ENCODE measurements around the gene VSTM4.

Gene VSTM4

GRCh38 chr10:49061667-49062066, 53.7 kb downstream of the VSTM4 start:
- DNase-seq (ENCODE audit: low spot score), result no peak
- no peak for TF ChIP-seq CTCF (IDR thresholded peaks at IDR 0.05; ENCODE audit: extremely low read depth, insufficient read depth, missing control alignments)
- in situ Hi-C loops (cut with MboI; ENCODE audit: low pct_unique_long_range_greater_than_20kb, low sequenced_read_pairs, unreplicated experiment), result no loop called here

- DNase-seq (ENCODE audit: low spot score), result no peak
Observed at GRCh38 chr10:49058463-49059255, 56.7 kb downstream of the VSTM4 start.

GRCh38 chr10:49057231-49057880, 58.0 kb downstream of the VSTM4 start:
- no peak for TF ChIP-seq CTCF (IDR thresholded peaks at IDR 0.05; ENCODE audit: extremely low read depth, insufficient read depth, missing control alignments)
- DNase-seq (ENCODE audit: low spot score), result no peak
- in situ Hi-C loops (cut with MboI; ENCODE audit: low pct_unique_long_range_greater_than_20kb, low sequenced_read_pairs, unreplicated experiment), result no loop called here

More at GRCh38 chr10:49058463-49059255, 56.7 kb downstream of the VSTM4 start:
- in situ Hi-C loops (cut with MboI; ENCODE audit: low pct_unique_long_range_greater_than_20kb, low sequenced_read_pairs, unreplicated experiment), result no loop called here
- no peak for TF ChIP-seq CTCF (IDR thresholded peaks at IDR 0.05; ENCODE audit: extremely low read depth, insufficient read depth, missing control alignments)

GRCh38 chr10:49056356-49056755, 59.0 kb downstream of the VSTM4 start:
- DNase-seq (ENCODE audit: low spot score), result no peak
- TF ChIP-seq CTCF (IDR thresholded peaks at IDR 0.05; ENCODE audit: extremely low read depth, insufficient read depth, missing control alignments), result no peak
- in situ Hi-C loops (cut with MboI; ENCODE audit: low pct_unique_long_range_greater_than_20kb, low sequenced_read_pairs, unreplicated experiment), result no loop called here

GRCh38 chr10:49055221-49055849, 60.0 kb downstream of the VSTM4 start:
- TF ChIP-seq CTCF (IDR thresholded peaks at IDR 0.05; ENCODE audit: extremely low read depth, insufficient read depth, missing control alignments), result no peak
- in situ Hi-C loops (cut with MboI; ENCODE audit: low pct_unique_long_range_greater_than_20kb, low sequenced_read_pairs, unreplicated experiment), result no loop called here
- DNase-seq (ENCODE audit: low spot score), result no peak

- no peak for TF ChIP-seq CTCF (IDR thresholded peaks at IDR 0.05; ENCODE audit: extremely low read depth, insufficient read depth, missing control alignments)
- in situ Hi-C loops (cut with MboI; ENCODE audit: low pct_unique_long_range_greater_than_20kb, low sequenced_read_pairs, unreplicated experiment), result no loop called here
- no peak for DNase-seq (ENCODE audit: low spot score)
Observed at GRCh38 chr10:49054753-49055152, 60.6 kb downstream of the VSTM4 start.

All from GM13977 (cell line).